C4-2B (cell line): ENCODE results near the gene PRG3.

Experiments
- ZFX ChIP-seq: fragments of 450-650 bp; IDR thresholded peaks from 2 replicates; pipeline ENCODE4 v1.6.1; 2017
- TF ChIP-seq, protein P1 (sequence below): fragments of 450-650 bp; conservative IDR thresholded peaks from 2 replicates; pipeline ENCODE4 v1.5.1; 2017; ENCODE audit warnings: mild to moderate bottlenecking

DNA sequence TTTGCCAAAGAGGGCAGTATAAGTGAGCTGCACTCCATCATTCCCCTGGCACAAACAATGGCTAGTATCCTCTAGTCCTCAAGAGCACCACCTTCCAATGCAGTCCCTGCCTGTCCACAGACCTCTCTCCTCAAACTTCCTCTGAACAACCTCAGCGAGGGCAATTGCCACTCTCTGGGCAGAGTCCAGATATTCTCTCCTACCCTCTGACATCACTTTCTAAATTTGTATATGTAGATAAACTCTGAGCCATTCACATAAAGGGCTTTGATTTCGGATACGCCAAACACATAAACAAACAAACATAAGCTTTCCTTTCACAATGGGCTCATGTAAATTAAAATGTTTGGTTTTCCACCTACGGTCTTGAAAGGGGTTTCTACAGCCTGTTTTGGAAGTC is 49.0 kb upstream of the PRG3 start:
- TF ChIP-seq, protein P1, sequence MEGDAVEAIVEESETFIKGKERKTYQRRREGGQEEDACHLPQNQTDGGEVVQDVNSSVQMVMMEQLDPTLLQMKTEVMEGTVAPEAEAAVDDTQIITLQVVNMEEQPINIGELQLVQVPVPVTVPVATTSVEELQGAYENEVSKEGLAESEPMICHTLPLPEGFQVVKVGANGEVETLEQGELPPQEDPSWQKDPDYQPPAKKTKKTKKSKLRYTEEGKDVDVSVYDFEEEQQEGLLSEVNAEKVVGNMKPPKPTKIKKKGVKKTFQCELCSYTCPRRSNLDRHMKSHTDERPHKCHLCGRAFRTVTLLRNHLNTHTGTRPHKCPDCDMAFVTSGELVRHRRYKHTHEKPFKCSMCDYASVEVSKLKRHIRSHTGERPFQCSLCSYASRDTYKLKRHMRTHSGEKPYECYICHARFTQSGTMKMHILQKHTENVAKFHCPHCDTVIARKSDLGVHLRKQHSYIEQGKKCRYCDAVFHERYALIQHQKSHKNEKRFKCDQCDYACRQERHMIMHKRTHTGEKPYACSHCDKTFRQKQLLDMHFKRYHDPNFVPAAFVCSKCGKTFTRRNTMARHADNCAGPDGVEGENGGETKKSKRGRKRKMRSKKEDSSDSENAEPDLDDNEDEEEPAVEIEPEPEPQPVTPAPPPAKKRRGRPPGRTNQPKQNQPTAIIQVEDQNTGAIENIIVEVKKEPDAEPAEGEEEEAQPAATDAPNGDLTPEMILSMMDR: no peak
- TF ChIP-seq ZFX: no peak
